ENCODE results near the gene COQ10A.

COQ10A gene

GRCh38 chr12:56266693-56267442 is at the start of gene COQ10A:
COQ10A (plus strand) TSS chr12:56266942; CDS start chr12:56267119, 177 bp downstream.
- peak; percentile 30 to 92 (median 80) for DNase-seq

GRCh38 chr12:56219840-56220239 is 46.9 kb upstream of the COQ10A start:
- no peak for DNase-seq

GRCh38 chr12:56220611-56221231 is 46.0 kb upstream of the COQ10A start:
- peak in 1 of 51 donors; percentile 36 for DNase-seq

GRCh38 chr12:56221232-56221756 is 45.4 kb upstream of the COQ10A start:
- DNase-seq = peak in 39 of 51 donors; percentile 7 to 74 (median 42)

- peak; percentile 68 to 98 (median 94) for DNase-seq
Measured at GRCh38 chr12:56221757-56222530, 44.8 kb upstream of the COQ10A start, which contains the start of gene RNF41. RNF41 (minus strand) TSS chr12:56221922; CDS start chr12:56214047, 7,875 bp downstream.

- no peak for DNase-seq
Measured at GRCh38 chr12:56222531-56222895, 44.2 kb upstream of the COQ10A start.

- no peak for DNase-seq
Measured at GRCh38 chr12:56223571-56224101, 43.1 kb upstream of the COQ10A start.

GRCh38 chr12:56224102-56224701 is 42.5 kb upstream of the COQ10A start, which contains the start of gene NABP2:
NABP2 (plus strand) TSS chr12:56224342; CDS start chr12:56224857, 515 bp downstream.
- peak; percentile 81 to 98 (median 96) for DNase-seq

GRCh38 chr12:56224954-56225353 is 41.8 kb upstream of the COQ10A start:
- DNase-seq = no peak

GRCh38 chr12:56229082-56229481 is 37.7 kb upstream of the COQ10A start:
- DNase-seq = no peak

- no peak for DNase-seq
Measured at GRCh38 chr12:56229916-56230431, 36.8 kb upstream of the COQ10A start, which contains the start of gene SLC39A5. SLC39A5 (plus strand) TSS chr12:56230051; CDS start chr12:56231275, 1,224 bp downstream.

GRCh38 chr12:56230432-56231183 is 36.1 kb upstream of the COQ10A start:
- no peak for DNase-seq

GRCh38 chr12:56231184-56231582 is 35.6 kb upstream of the COQ10A start:
- DNase-seq = no peak

- no peak for DNase-seq
Measured at GRCh38 chr12:56234746-56235436, 31.9 kb upstream of the COQ10A start.

GRCh38 chr12:56236091-56236490 is 30.7 kb upstream of the COQ10A start:
- DNase-seq = no peak

- DNase-seq = no peak
Measured at GRCh38 chr12:56236985-56237384, 29.8 kb upstream of the COQ10A start.

- no peak for DNase-seq
Measured at GRCh38 chr12:56237552-56237951, 29.2 kb upstream of the COQ10A start.

- DNase-seq = no peak
Measured at GRCh38 chr12:56241424-56242303, 25.1 kb upstream of the COQ10A start.
